Effector CD4-positive, alpha-beta T cell (primary cell): Measurements from ENCODE around the gene CTSW.
A peak's percentile ranks its signal among the peaks of the same experiment; 100 is the strongest.
"Not testable (repeated sequence)": the region's sequence is repeated elsewhere in the genome, so short reads cannot be mapped to it uniquely, and the experiment has no call there.

Experiments
- DNase-seq: peaks from one replicate; pipeline ENCODE4 v3.0.0-alpha.2; 2020

The CTSW gene

GRCh38 chr11:65886826-65887722 lies 7.4 kb downstream of the CTSW start:
- DNase-seq, result no peak

GRCh38 chr11:65887723-65888162 lies 8.1 kb downstream of the CTSW start:
- DNase-seq, result no peak

GRCh38 chr11:65888163-65888814 lies 8.7 kb downstream of the CTSW start, which contains the start of gene FIBP:
Gene FIBP, minus strand, starts transcription at chr11:65888471. Its CDS starts 53 bp downstream, at chr11:65888418.
- DNase-seq, result peak; percentile 93

GRCh38 chr11:65890324-65891218 lies 10.9 kb downstream of the CTSW start, which contains the start of gene CCDC85B:
Gene CCDC85B, plus strand, starts transcription at chr11:65890673. Its CDS starts 111 bp downstream, at chr11:65890784.
- DNase-seq, result peak; percentile 96

GRCh38 chr11:65891219-65892136 lies 11.8 kb downstream of the CTSW start:
- no peak for DNase-seq

- DNase-seq, result not testable (repeated sequence)
These were observed 12.5 kb downstream of the CTSW start for GRCh38 chr11:65892137-65892540.

GRCh38 chr11:65892661-65893317 lies 13.2 kb downstream of the CTSW start:
- DNase-seq, result no peak

GRCh38 chr11:65894034-65894591 lies 14.5 kb downstream of the CTSW start:
- DNase-seq, result no peak

- no peak for DNase-seq
These were observed 15.9 kb downstream of the CTSW start for GRCh38 chr11:65895482-65895981.

- no peak for DNase-seq
These were observed 16.7 kb downstream of the CTSW start for GRCh38 chr11:65896034-65896999.

- no peak for DNase-seq
These were observed 17.4 kb downstream of the CTSW start for GRCh38 chr11:65897020-65897471.

- DNase-seq, result no peak
These were observed 19.2 kb downstream of the CTSW start for GRCh38 chr11:65898656-65899355.

- DNase-seq, result peak; percentile 46
These were observed 19.9 kb downstream of the CTSW start for GRCh38 chr11:65899356-65900124.

- peak; percentile 93 for DNase-seq
These were observed 20.7 kb downstream of the CTSW start, which contains the start of gene FOSL1 for GRCh38 chr11:65900125-65900898. Gene FOSL1, minus strand, starts transcription at chr11:65900388. Its CDS starts 49 bp downstream, at chr11:65900339.

- no peak for DNase-seq
These were observed 21.2 kb downstream of the CTSW start for GRCh38 chr11:65900899-65901180.

- no peak for DNase-seq
These were observed 23.4 kb downstream of the CTSW start for GRCh38 chr11:65903068-65903481.

GRCh38 chr11:65903715-65904114 lies 24.1 kb downstream of the CTSW start:
- no peak for DNase-seq
